Kidney tubule cell (primary cell): ENCODE data around the gene SGSM1.

Source experiments
- DNase-seq: peaks from one replicate; pipeline ENCODE4 v3.0.0-alpha.2; 2018; ENCODE audit warnings: low spot score

The SGSM1 gene

GRCh38 chr22:24805790-24806662 lies at the start of gene SGSM1:
Gene SGSM1, plus strand, starts transcription at chr22:24806211. Its CDS starts 115 bp downstream, at chr22:24806326.
- peak; percentile 74 for DNase-seq

- DNase-seq, result peak; percentile 58
These were observed 47.7 kb upstream of the SGSM1 start for GRCh38 chr22:24758164-24758799.

GRCh38 chr22:24759765-24760164 lies 46.2 kb upstream of the SGSM1 start:
- DNase-seq, result no peak

GRCh38 chr22:24760708-24761306 lies 45.2 kb upstream of the SGSM1 start:
- no peak for DNase-seq

GRCh38 chr22:24761888-24762675 lies 43.9 kb upstream of the SGSM1 start:
- DNase-seq, result no peak

GRCh38 chr22:24763872-24764485 lies 42.0 kb upstream of the SGSM1 start:
- DNase-seq, result no peak

GRCh38 chr22:24765166-24765565 lies 40.8 kb upstream of the SGSM1 start:
- no peak for DNase-seq

- DNase-seq, result peak; percentile 60
These were observed 37.3 kb upstream of the SGSM1 start for GRCh38 chr22:24768537-24769374.

GRCh38 chr22:24772493-24773220 lies 33.4 kb upstream of the SGSM1 start:
- peak; percentile 66 for DNase-seq

- no peak for DNase-seq
These were observed 30.1 kb upstream of the SGSM1 start for GRCh38 chr22:24775769-24776492.

- no peak for DNase-seq
These were observed 29.5 kb upstream of the SGSM1 start for GRCh38 chr22:24776525-24776924.

- no peak for DNase-seq
These were observed 16.5 kb upstream of the SGSM1 start for GRCh38 chr22:24789516-24789915.

GRCh38 chr22:24791362-24791761 lies 14.6 kb upstream of the SGSM1 start:
- no peak for DNase-seq

GRCh38 chr22:24796056-24796455 lies 10.0 kb upstream of the SGSM1 start:
- DNase-seq, result no peak

- DNase-seq, result no peak
These were observed 9.2 kb upstream of the SGSM1 start for GRCh38 chr22:24796860-24797259.

- no peak for DNase-seq
These were observed 4.0 kb upstream of the SGSM1 start for GRCh38 chr22:24801901-24802465.

- DNase-seq, result peak; percentile 42
These were observed 2.9 kb upstream of the SGSM1 start for GRCh38 chr22:24803064-24803542.

GRCh38 chr22:24806663-24807001 lies 621 bp downstream of the SGSM1 start:
- no peak for DNase-seq
